Measurements from ENCODE around the gene FRMPD2.
A peak's percentile ranks its signal among the peaks of the same experiment; 100 is the strongest.

FRMPD2 gene

DNA sequence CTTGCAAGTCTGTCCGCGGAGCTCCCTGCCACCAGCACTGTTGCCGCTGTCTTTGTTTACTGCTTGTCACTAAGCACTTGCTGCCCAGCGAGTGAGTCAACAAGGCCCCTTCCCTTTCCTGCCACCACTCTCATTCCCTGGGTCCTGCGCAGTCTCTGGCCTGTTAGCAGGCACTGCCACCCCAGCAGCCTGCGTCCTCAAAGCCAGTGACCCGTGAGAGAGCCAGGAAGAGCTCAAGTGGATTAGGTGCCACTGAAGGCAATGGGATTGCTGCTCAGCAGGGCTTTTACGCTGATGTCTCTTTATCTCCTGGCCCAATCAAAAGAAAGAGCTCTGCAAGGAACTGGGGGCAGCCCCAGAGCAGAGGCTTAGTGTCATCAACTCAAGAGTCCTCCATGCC, at the start of gene FRMPD2:
FRMPD2 (minus strand) TSS at position 61 of the 400 bp plus-strand sequence. CDS start 129 bp downstream, outside the sequence.
- no peak for DNase-seq (ENCODE audit: low read depth in 3 of 3)

DNA sequence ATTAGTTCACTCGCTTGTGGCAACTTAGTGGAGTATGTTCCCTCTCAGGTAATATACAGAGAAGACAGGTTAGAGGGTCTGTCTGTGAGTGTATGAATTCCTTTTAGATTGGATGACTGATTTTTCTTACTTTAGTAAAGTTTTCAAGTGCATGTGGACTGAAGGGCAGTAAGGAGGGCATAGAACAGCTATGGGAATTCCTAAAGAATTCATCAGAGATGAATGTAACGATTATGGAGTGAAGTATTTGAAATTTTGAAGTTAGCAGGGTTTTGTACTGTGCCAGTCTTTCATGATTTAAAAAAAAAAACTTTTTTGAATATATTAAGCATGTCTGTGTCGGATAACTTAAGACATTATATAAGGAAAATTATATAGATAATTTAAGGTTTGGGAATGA, 47.5 kb upstream of the FRMPD2 start:
- no peak for DNase-seq (ENCODE audit: low read depth in 3 of 3)

DNA sequence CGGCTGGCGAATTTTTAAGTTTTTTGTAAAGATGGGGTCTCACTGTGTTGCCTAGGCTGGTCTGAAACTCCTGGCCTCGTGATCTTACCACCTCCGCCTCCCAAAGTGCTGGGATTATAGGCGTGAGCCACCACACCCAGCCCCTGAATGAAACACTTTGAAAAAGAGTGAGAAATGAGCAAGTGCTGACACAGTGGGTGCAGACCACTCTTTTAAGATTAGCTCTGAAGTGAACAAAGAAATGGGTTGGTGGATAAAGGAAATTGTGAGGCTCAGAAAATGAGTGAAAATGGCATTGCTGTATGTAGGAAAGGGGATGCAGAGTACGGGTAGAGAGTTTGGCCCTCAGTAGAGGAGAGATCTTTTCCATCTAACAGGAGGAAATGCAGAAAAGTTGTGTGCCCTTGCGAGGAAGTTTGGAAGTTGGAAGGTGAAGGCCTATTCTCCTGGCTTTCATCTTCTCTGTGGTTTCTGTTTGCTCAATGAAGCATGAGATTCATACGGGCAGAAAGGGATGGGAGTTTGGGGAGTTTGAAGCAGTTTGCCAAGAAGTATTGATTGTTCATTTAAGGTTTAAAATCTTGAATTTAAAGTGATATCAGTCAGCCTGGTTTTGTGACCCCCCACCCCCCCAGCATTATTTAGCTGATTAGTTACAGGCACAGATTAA, 43.0 kb upstream of the FRMPD2 start:
- DNase-seq (ENCODE audit: low read depth in 3 of 3), result no peak

DNA sequence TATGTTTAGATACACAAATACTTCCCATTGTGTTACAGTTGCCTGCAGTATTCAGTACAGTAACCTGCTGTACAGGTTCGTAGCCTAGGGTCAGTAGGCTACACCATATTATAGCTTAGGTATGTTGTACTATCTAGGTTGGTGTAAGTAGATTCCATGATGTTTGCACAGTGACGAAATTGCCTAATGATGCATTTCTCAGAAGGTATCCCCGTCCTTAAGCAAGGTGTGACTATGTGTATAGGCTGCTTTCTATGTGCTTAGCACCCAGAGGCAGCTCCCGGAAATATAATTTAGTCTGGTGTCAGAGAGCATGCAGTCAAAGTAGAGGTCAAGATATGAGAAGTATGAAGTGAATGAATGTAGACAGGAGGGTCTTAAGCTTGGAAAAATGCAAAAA, 41.7 kb upstream of the FRMPD2 start:
- no peak for DNase-seq (ENCODE audit: low read depth in 3 of 3)

- no peak for DNase-seq (ENCODE audit: low read depth in 3 of 3)
Measured at GRCh38 chr10:48314107-48314506, 39.6 kb upstream of the FRMPD2 start.

- no peak for DNase-seq (ENCODE audit: low read depth in 3 of 3)
Measured at GRCh38 chr10:48309711-48310226, 35.3 kb upstream of the FRMPD2 start.

- no peak for DNase-seq (ENCODE audit: low read depth in 3 of 3)
Measured at GRCh38 chr10:48307711-48308018, 33.2 kb upstream of the FRMPD2 start.

GRCh38 chr10:48306870-48307710, 32.6 kb upstream of the FRMPD2 start:
- DNase-seq (ENCODE audit: low read depth in 3 of 3), result peak in 2 of 3 donors; percentile 20 to 44

DNA sequence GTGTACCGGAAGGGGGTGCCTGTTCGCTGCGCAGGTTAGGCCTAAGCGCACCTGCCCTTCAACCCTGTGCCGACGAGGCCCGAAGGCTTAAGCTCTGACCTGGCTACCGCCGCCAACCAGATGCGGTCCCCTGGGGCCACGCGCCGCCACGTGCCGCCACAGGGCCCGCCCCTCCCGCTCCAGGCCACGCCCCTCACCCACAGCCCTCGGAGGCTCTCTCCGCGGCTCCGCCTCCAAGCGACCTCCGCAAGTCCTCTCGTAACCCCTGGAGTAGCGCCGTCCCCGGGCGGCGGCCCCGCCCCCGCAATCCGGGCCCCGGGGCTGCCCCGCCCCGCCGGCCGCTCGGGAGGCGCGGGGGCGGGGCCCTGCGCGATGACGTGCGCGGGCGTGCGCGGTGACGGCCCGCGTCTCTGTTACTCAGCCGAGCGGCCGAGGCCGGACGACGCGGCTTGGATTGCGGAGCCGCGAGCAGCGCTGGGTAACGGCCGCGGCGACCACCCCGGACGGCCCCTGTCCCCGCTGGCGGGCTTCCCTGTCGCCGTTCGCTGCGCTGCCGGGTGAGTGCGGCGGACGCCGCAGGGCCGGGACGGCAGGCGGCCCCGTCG, 31.9 kb upstream of the FRMPD2 start, which contains the start of gene MAPK8:
MAPK8 (plus strand) TSS at position 413 of the 605 bp plus-strand sequence. CDS start 94,984 bp downstream, outside the sequence.
- peak; percentile 80 to 88 (median 83) for DNase-seq (ENCODE audit: low read depth in 3 of 3)

DNA sequence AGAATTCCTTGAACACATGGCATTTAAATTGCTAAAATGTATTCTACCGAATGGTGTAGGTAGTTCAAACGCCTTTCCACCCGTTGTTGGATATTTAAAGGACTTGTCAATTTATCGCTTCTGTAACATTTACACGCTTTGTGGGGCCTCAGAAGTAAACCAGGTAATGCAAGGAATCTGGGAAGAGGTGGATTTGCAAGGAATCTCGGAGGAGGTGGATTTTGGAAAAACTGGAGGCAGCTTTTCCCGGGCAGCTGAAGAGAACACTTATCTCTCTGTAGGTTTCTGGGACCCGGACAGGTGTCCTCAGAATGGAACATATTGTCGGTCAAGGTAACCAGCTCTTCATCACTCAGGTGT, 31.4 kb upstream of the FRMPD2 start:
- DNase-seq (ENCODE audit: low read depth in 3 of 3), result no peak

GRCh38 chr10:48302515-48303476, 28.3 kb upstream of the FRMPD2 start:
- no peak for DNase-seq (ENCODE audit: low read depth in 3 of 3)

- no peak for DNase-seq (ENCODE audit: low read depth in 3 of 3)
Measured at GRCh38 chr10:48300556-48300955, 26.1 kb upstream of the FRMPD2 start.

DNA sequence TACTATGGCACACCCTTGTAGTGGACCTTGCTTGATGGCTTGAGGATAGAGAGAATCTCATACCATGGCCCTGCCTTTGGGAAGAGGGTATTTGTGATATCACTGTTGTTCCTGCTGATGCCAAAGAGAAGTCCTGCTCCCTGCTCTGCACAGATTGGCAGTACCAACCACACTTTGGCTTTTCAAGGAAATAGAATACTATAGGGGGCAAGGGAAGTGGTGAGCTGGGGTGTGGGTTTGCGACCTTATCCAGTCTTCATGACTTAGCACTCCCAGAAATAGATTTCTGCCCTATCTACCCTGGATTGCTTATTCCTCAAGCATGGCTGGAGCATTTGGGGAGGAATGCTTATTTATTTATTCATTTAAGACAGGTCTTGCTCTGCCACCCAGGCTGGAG, 25.2 kb upstream of the FRMPD2 start:
- no peak for DNase-seq (ENCODE audit: low read depth in 3 of 3)

- DNase-seq (ENCODE audit: low read depth in 3 of 3), result no peak
Measured at GRCh38 chr10:48299066-48299465, 24.6 kb upstream of the FRMPD2 start.

DNA sequence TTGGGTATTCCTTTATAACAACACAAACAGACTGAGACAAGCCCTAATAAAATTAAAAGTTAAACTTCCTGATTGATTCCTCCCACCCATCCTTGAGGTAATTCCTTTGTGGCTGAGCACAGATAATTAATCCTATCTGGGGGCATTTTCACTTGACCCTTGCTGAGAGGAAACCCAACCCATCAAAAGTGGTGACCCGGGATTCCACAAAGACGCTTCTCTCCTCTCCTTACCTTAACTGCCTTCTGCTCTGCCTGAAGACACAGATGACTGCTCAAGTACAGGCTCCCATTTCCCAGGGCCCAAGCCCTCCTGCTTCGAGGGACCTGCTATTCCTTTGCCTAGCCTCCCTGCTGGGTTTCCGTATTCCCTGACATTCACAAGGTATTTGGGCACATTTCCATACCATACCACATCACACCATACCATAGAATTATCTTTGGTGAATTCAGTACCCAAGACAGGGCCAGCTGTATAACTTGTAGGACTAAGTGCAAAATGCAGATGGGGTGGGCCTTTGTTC, 22.1 kb upstream of the FRMPD2 start:
- no peak for DNase-seq (ENCODE audit: low read depth in 3 of 3)

DNA sequence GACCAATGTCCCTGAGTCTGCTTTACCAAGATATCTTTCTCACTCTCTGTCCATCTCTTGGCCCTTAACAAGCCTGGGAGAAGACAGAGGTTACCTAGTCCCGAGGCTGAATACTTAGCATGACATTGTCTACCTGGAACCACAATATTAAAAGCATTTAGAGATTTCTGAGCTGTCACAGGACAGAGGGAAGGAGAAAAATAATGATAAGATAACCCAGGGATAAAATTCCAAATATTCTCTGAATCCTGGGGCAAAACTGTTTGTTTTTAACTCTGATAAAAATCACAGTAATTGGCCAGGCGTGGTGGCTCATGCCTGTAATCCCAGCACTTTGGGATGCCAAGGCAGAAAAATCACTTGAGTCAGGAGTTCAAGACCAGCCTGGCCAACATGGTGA, 19.9 kb upstream of the FRMPD2 start:
- DNase-seq (ENCODE audit: low read depth in 3 of 3), result no peak

- DNase-seq (ENCODE audit: low read depth in 3 of 3), result no peak
Measured at GRCh38 chr10:48292616-48293015, 18.1 kb upstream of the FRMPD2 start.

DNA sequence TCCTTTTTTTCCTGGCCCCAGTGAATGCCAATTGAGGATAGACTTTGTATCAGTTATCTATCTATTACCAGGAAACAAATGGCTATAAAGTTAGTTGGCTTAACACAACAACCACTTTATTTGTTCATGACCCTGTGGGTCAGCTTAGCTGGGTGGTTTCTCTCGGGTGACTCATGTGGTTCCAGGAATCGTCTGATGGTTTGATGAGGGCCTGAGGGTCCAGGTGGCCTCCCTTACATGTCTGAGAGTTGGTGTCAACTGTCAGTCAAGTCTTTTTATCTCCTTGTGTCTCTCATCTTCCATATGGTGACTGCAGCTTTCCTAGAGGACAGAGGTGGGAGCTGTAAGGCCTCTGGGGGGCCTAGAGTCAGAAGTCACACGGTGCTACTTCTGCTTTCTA, 16.7 kb upstream of the FRMPD2 start:
- no peak for DNase-seq (ENCODE audit: low read depth in 3 of 3)

- DNase-seq (ENCODE audit: low read depth in 3 of 3), result no peak
Measured at GRCh38 chr10:48290286-48290685, 15.8 kb upstream of the FRMPD2 start.

DNA sequence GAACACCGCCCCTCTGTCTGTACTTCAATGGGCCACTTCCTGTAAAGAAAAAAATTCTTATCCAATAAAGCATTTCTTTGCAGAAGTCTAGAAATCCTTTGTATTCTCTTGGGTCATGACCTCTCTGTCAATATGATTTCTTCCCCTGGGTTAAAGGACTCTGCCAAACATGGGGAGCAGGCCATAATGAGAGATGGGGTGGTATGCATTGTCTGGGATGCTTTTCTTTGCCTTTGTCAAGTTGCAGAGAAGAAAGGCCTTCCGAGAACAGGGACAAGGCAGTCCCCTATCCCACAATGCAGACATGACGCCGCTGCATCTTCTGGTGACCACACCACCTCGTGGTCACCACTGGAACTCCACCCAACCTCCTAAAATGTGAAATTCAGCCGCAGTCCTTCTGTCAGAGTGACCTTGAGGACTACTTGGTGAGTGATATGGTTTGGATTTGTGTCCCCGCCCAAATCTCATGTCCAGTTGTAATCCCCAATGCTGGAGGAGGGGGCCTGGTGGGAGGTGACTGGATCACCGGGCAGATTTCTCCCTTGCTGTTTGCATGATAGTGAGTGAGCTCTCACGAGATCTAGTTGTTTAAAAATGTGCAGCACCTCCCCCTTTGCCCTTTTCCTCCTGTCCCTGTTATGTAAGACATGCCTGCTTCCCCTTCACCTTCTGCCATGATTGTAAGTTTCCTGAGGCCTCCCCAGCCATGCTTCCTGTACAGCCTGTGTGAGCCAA, 15.2 kb upstream of the FRMPD2 start:
- DNase-seq (ENCODE audit: low read depth in 3 of 3), result peak in 2 of 3 donors; percentile 15 to 32

- no peak for DNase-seq (ENCODE audit: low read depth in 3 of 3)
Measured at GRCh38 chr10:48288661-48289060, 14.2 kb upstream of the FRMPD2 start.

Measured in stimulated activated CD4-positive, alpha-beta T cell treated with anti-CD3 and anti-CD28 coated beads, TNF-alpha, amount 100 ng/mL, for 48 hours (primary cell).